ENCODE results near the gene DNAH9.

DNAH9 gene, protein sequence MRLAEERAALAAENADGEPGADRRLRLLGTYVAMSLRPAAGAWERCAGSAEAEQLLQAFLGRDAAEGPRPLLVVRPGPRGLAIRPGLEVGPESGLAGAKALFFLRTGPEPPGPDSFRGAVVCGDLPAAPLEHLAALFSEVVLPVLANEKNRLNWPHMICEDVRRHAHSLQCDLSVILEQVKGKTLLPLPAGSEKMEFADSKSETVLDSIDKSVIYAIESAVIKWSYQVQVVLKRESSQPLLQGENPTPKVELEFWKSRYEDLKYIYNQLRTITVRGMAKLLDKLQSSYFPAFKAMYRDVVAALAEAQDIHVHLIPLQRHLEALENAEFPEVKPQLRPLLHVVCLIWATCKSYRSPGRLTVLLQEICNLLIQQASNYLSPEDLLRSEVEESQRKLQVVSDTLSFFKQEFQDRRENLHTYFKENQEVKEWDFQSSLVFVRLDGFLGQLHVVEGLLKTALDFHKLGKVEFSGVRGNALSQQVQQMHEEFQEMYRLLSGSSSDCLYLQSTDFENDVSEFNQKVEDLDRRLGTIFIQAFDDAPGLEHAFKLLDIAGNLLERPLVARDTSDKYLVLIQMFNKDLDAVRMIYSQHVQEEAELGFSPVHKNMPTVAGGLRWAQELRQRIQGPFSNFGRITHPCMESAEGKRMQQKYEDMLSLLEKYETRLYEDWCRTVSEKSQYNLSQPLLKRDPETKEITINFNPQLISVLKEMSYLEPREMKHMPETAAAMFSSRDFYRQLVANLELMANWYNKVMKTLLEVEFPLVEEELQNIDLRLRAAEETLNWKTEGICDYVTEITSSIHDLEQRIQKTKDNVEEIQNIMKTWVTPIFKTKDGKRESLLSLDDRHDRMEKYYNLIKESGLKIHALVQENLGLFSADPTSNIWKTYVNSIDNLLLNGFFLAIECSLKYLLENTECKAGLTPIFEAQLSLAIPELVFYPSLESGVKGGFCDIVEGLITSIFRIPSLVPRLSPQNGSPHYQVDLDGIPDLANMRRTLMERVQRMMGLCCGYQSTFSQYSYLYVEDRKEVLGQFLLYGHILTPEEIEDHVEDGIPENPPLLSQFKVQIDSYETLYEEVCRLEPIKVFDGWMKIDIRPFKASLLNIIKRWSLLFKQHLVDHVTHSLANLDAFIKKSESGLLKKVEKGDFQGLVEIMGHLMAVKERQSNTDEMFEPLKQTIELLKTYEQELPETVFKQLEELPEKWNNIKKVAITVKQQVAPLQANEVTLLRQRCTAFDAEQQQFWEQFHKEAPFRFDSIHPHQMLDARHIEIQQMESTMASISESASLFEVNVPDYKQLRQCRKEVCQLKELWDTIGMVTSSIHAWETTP (N-terminal part only)

DNA sequence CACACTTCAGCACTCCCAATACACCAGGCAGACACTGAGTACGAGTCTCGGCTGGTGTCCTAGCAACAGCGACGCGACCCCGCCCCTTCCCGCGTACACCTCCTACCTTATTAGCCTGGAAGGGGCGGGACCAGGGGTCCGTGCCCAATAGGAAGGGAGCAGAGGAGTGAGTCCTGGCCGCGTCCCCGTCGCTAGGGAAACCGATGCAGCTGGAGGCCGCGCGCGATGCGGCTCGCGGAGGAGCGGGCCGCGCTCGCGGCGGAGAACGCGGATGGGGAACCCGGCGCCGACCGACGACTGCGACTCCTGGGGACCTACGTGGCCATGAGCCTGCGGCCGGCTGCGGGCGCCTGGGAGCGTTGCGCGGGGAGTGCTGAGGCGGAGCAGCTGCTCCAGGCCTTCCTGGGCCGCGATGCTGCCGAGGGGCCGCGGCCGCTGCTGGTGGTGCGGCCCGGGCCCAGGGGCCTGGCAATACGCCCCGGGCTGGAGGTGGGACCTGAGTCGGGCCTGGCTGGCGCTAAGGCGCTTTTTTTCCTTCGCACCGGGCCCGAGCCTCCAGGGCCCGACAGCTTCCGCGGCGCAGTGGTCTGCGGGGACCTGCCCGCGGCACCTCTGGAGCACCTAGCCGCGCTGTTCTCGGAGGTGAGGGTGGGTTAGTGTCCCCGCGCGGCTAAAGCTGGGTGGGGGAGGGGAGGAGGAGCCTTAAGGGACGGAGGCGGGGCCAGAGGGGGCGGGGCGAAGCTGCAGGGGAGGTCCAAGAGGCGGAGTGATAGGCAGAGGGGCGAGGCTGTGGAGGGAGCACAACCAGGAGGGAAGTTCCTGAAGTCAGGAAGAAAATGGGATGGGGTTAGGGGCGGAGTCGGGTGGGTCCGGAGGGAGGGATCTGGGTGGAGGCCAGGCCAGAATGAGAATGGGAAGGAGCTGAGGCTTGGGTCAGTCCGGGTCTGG lies at the start of gene DNAH9:
TSS of gene DNAH9 (plus strand) at position 197 of the 948 bp plus-strand sequence. CDS start at position 226, 29 bp downstream.
- no peak for DNase-seq

DNA sequence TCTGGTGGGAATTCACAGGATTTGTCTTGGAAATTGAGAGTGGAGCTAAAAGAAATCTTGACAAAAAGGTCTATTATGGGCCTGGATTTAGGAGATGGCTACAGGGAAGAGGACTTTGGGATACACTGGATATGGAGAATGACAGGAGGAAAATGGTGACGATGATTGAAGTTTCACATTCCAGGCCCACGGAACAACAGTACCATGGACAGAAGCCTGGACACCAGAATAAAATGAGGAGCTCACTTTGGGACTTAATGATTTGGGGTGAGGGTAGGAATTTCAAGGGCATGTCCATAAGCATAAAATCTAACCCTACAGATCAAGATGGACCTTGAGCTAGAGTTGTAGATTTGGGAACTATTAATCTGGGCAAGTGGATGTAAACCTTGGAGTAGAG lies 47.8 kb upstream of the DNAH9 start:
- DNase-seq, result no peak

DNA sequence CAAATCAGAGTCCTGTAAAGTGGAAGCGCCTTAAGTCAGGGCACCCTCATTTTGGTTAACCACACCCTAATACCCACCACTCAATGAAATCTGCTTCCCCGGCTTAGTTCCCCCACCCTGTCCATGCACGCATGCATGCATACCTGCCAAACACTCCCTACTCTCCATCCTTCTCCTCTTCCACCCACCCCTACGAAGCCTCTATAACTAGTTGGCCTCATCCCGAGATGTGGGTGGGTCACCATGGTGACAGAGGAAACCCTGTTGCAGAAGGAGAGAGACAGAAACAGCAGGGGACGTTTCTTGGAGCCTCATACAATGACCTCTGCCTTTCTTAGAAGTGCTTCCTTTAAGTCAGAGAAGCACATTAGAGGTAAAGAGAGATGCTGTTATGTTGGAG lies 46.8 kb upstream of the DNAH9 start:
- DNase-seq, result no peak

DNA sequence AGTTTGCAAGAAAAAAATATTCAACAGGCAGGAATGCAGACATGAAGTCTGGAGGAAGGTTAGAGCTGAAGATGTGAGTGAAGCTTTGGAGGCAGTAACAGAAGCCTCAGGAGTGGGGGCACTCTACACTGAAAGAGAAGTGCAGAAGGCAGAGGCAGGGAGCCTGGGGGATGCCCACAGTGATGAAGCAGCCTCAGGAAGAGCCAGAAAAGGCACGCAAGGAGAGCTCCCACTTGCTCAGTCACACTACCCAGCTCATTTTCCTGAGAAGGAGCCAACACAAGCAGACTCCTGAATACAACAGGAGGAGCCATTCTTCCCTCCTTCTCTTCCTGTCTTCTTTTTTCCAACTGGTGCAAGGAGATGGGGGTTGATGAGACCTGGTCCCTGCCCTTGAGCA lies 45.1 kb upstream of the DNAH9 start:
- no peak for DNase-seq

DNA sequence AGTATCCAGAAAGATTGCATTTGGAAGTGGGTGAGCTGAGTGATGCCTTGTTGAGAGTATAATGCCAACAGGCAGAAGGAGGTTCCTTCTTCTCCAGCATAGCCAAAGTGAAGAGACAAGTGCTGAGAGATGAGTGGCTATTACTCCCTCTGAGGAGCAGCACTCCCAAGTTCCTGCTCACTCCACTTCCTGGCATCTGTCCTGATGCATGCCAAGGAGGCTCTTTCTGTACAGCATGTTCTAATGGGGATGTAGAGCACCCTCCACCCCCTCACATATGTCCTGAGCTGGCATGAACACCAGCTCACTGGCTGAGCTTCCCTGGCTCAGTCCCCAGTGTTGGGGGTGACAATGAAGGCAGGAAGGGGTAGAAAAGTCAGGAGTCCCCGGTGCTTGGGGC lies 44.2 kb upstream of the DNAH9 start:
- no peak for DNase-seq

DNA sequence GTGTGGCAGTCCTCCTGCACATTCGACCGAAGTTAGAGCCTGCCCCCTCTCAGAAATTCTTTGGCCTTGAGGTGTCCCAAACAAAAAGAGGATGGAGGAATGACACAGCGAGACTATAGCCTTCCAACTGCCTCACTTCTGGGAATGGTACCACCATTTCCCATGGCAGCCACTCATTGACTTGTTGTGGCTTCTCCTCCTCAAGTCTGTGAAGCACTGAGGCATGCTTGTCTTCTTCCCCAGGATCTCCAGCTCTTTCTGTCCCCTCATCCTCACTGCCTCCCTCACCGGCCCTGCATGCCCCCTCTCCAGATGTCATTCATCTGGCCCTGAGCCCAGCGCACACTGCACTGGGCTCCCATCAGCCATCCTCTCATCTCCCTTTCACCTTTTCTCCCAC lies 43.7 kb upstream of the DNAH9 start:
- DNase-seq, result no peak

DNA sequence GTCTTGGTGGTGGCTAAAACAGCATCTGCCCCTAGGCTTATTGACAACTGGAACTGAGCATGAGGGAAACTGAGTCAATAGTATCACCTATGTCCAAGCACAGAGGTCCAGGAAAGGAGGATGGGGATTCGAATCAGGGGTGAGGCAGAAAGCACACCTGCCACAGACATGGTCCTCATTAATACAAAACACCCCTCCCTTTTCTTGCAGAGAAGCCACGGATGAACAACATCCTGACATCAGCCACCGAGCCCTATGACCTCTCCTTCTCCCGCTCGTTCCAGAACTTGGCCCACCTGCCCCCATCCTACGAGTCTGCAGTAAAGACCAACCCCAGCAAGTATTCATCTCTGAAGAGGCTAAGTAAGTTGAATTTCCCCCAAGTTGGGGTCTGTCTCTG lies 42.7 kb upstream of the DNAH9 start:
- no peak for DNase-seq

DNA sequence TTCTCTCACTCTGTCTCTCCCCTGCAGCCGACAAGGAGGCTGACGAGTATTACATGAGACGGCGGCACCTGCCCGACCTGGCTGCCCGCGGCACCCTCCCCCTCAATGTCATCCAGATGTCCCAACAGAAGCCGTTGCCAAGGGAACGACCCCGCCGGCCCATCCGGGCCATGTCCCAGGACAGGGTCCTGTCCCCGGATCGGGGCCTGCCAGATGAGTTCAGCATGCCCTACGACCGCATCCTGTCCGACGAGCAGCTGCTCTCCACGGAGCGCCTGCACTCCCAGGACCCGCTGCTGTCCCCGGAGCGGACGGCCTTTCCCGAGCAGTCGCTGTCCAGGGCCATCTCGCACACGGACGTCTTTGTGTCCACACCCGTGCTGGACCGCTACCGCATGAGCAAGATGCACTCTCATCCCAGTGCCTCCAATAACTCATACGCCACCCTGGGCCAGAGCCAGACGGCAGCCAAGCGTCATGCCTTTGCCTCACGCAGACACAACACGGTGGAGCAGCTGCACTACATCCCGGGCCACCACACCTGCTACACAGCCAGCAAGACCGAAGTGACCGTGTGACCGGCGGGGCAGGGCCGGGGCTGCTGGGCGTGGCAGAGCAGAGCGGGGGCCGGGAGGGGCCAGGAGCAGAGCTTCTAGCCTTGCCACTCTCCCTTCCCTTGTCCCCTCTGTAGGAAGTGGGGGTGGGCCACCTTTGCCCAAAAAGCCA lies 40.4 kb upstream of the DNAH9 start:
- DNase-seq, result no peak

DNA sequence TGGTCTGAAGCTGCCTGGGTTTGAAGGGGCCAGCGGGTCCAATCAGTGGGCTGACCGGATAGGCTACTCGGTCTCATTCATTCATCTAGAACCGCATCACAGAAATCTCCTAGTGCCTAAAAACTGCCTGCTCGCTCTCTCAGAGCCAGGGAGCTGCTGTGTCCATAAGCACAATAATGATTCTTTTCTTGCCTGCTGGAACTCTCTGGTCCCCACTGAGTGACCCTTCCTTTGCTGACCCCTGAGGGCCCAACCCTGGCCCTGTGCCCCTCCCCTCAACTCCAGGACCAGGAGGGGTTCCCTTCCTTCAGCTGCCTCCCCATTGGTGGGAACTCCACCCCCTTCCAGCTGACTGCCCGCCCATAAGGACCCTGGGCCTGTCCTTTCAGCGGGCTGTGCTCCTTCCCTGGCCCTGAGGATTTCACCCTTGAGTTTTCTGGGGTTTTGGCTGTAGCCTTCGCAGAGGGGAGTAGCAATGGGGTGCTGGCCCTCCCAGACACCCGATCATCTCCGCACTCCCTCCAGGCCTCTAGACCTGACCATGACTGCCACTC lies 39.5 kb upstream of the DNAH9 start:
- no peak for DNase-seq

DNA sequence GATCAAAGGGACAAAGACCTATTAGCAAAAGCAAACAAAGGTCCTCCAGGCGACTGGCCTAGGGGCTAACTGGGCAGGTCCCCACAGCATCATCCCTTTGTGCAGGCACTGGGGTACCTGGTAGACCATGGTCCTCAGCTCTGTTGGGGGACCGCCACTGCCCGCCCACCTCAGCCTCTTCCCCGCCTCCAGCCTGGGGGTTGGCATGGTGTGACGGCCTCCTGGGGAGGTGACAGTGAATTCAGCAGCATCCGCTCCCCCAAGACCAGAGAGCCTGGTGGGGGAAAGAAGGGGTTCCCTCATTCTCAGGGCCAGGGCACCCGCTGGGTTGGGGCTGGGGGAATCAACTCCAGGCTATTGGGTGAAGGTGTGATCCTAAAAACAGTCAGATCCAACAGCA lies 38.7 kb upstream of the DNAH9 start:
- no peak for DNase-seq

DNA sequence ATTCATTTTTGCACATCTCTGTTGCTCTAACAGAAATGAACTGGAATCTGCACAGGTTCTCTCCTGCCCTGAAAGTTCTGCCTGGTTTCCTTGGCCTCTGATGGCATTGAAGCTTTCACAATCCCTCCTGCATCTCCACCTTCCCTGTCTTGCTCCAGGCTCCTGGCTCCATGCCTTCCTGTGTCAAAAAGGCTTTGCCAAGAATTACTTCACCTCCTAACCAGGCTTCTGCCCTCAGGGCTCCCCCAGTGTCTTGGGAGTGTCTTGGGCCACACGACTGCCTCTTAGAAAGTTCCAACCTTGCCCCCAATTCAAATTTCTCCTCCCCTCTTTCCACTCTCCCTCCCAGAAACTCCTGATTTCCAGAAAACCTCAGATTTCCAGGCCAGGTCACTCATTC lies 37.0 kb upstream of the DNAH9 start:
- no peak for DNase-seq

DNA sequence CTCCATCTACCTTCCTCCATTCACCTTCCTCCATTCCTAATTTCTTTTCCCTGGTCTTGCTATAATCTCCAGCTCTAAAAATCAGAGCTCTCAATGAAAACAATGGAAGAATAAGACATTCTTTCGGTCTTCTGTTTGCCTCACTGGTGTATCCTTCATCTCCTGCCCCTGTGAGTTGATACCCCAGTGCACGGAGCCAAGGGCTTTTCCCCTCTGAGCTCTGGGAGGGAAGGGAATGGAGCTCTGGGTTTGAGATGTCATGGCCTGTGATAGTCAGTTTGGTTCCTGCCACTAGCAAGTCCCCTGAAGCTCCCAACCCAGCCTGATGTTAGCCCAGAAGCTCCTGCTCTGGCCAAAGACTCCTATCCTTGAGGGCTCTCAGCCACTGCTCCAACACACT lies 36.6 kb upstream of the DNAH9 start:
- no peak for DNase-seq

DNA sequence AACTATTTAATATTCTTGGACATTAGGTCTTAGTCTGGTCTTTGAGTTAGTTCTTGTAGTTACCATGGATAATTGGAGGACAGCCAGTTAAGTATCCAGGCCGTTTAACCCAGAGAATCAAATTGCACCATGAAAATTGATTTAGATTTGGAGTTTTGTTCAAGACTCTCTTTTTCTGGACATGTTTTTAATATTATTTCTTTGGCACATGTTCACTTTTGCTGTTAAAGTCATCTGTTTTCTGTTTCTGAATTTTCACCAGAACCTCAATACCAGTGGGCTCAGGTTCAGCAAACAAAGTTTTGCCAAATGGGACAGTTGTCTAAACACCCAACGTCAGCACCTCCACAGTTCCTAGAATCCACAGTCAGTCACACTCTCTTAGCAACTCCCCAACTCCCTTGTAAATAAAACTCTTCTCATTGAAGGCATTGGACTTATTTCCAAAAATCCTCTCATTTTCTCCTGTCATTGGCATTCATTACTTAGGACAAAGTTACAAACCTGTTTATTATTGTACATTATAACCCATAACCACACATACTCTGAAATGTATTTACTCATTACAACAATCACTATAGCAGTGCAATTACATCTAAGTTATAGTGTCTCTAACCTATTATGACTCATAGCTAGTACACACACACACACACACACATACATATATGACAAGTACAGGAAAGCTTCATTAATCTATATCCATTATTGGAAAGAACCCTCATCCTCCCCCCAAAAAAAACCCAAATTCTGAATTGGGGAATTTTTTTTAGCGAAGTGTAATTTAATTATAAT lies 33.5 kb upstream of the DNAH9 start:
- no peak for DNase-seq

DNA sequence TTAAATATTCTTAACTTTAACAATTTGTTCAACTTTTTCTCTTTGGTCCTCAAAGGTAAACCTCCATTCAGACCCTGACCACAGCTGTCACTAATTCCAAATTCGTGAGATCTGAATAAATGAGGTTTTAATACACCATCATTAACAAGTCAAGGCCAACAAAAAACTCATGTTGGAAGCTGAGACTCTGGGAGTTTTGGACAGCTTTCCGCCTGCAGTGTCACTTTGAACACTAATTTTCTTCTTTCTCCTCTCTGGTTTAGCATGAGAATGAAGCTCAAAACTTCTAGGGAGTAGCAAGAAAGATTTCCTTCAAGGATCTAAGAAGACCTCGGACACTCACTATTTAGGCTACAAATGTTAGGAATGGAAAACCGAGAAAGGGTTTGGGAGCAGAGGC lies 32.7 kb upstream of the DNAH9 start:
- DNase-seq, result no peak

DNA sequence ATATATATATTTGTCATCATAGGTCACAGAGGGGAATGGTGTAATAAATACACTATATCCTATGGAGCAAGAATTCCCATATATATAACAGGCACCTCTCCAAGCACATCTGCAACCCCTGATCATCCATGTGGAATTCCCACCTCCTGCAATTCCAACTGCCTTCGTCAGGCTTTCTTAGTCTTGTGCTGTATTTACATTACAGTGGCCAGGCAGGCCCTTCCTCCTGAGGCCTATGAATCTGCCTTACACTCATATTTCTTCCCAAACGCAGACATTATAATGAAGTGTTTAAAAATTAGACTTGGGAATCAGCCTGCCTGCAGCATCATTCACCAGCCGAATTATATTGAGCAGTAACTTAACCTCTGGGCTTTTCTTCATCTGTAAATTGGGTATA lies 19.3 kb upstream of the DNAH9 start:
- no peak for DNase-seq

DNA sequence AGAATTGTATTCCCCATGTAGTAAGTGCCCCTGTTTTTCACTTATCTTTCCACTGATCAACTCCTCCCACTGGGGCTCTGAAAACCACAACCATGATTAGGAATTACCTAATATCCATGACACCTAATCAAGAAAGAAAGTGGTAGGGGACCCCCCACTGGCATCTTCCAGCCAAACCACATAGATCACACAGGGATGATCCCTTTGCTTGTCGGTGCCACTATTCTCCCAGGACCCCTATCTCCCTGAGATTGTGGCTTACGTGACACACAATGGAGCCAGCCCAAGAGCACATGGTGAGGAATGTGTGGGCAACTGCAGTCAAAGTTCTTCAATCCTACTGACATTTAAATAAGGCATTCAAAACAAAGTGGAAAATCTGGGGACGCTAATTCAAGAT lies 17.6 kb upstream of the DNAH9 start:
- DNase-seq, result no peak

DNA sequence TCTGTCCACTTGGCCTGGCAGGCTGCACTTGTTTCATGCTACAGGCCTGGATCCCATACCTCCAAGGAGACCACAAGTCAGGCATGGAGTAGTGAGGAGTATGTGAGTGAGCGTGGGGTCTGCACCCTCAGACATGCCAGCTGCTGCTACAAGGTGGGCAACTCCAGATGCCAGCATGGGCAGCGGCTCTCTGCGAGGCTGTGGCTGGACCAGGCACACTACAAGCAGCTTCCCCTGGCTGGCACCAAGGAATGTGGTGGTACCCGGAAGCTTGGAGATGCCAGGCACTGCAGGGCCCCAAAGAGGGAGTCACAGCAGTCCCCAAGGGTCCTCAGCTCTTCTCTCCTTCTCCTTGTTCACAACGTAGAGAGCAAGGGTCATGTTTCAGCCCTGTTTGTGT lies 16.1 kb upstream of the DNAH9 start:
- DNase-seq, result no peak

DNA sequence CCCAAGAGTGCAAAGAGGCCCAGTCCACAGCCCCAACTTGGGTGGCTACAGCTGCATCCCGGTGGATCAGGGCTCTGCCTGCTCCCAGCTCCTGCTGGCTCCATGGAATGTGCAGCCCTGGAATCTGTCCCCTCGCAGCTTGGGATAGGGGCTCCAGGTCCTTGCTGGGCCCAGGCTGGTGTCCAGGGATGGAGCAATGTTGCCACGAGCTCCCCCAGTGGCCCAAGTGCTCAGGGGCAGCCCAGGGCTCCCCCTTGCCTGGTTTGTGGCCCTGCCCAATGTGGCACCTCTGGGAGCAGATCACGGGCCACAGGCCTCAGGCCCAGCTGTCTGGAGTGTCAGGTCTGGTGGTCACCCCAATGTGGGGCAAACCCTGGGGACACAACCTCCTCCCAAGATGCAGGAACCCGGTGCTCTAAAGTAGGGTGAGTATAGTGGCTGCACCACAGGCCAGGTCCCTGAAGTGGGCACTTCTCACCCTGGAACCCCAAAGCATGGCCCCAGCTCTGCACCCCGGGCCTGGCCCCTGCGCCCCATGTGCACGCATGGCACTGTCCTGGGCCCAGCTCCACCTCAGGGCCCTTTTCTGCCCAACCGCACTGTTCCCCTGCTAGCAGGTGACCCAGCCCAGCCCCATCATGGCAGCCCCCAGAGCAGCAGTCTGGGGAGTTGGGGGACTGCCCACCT lies 14.8 kb upstream of the DNAH9 start:
- no peak for DNase-seq

DNA sequence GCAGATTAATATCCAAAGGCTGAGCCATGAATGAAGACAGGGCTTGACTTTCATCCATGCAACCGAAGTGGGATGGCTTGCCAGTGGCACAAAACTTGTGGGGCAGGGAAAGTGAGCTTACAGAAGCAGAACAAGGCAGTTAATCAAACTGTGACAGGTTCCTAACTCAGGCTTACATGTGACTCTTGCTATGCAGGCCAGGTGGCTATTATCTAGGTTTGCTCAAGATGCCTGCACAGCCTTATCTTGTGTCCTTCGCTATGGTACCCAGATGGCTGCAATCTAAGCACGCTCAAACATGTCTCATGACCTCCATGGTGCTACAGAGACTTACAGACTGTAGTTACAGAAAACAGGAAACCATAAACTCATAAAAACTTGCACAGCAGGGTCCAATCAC lies 8.6 kb upstream of the DNAH9 start:
- DNase-seq, result no peak

DNA sequence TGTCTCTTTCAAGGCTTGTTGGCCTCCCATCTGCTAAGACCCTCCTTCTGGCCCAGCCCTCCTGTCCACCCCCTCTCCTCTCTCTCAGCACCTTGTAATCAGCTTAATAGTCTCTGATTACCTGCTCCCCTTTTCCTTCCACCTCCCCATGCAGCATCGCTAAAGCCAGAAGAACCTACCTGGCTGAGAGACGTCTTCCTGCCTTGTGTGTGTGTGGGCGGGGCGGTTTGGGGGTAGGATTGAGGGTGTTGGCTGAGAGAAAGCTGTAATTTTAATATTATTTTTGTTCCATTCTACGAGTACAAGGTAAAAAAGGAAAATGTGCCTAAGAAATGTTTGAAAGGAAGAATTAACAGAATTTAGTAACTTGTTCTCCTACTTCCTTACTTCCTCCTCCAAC lies 3.4 kb downstream of the DNAH9 start:
- no peak for DNase-seq
